Glutamatergic neuron (in vitro differentiated cells): ENCODE results near the gene ING1. TPM values are rescaled to one million over a fixed set of nuclear protein-coding genes. Genes with fewer than 3 reads are reported as not detected.
A peak's percentile ranks its signal among the peaks of the same experiment; 100 is the strongest.
"Not testable (repeated sequence)": the region's sequence is repeated elsewhere in the genome, so short reads cannot be mapped to it uniquely, and the experiment has no call there.

Source experiments
- DNase-seq: peaks from one replicate; pipeline ENCODE4 v3.0.0; 2022
- H3K27ac Mint-ChIP-seq: one replicate; pipeline ENCODE4 v1.8.0; 2020; ENCODE audit warnings: mild to moderate bottlenecking, mixed read lengths, inconsistent platforms; ENCODE audit not compliant: unreplicated experiment
- H3K27me3 Mint-ChIP-seq: one replicate; pipeline ENCODE4 v1.8.0; 2020; ENCODE audit warnings: mild to moderate bottlenecking, moderate library complexity, mixed read lengths, inconsistent platforms; ENCODE audit not compliant: unreplicated experiment
- H3K36me3 Mint-ChIP-seq: one replicate; pipeline ENCODE4 v1.8.0; 2020; ENCODE audit warnings: mild to moderate bottlenecking, mixed read lengths, inconsistent platforms; ENCODE audit not compliant: unreplicated experiment
- H3K4me1 Mint-ChIP-seq: one replicate; pipeline ENCODE4 v1.8.0; 2020; ENCODE audit warnings: mild to moderate bottlenecking, low read depth, mixed read lengths, inconsistent platforms; ENCODE audit not compliant: unreplicated experiment
- H3K4me3 Mint-ChIP-seq: one replicate; pipeline ENCODE4 v1.8.0; 2020; ENCODE audit warnings: mild to moderate bottlenecking, mixed read lengths, inconsistent platforms; ENCODE audit not compliant: unreplicated experiment
- H3K9me3 Mint-ChIP-seq: one replicate; pipeline ENCODE4 v1.8.0; 2020; ENCODE audit warnings: mild to moderate bottlenecking, moderate library complexity, mixed read lengths, inconsistent platforms; ENCODE audit not compliant: unreplicated experiment
- CTCF ChIP-seq: fragments of 200-600 bp; sonication (generic); IDR thresholded peaks from one replicate; pipeline ENCODE4 v1.5.0; 2021; ENCODE audit not compliant: partially characterized antibody, unreplicated experiment
- total RNA-seq: library from RNA; stranded (reverse); fragmentation: NEBNext Ultra II Directional; extraction: Animal tissue kit (Norgen Biotek cat#: 25700); gene quantifications from one replicate; pipeline ENCODE4 v1.2.1, GENCODE V29; 2021; ENCODE audit not compliant: unreplicated experiment

Gene ING1
- total RNA-seq, 1 donor from 2014 or later: 19.1 TPM

GRCh38 chr13:110715395-110716246, 2.1 kb downstream of the ING1 start:
- no peaks in the 10 kb centered on the region for H3K36me3 Mint-ChIP-seq
- DNase-seq: peak; percentile 97
- H3K9me3 Mint-ChIP-seq: peaks cover 20% of the 10 kb centered on the region
- H3K27me3 Mint-ChIP-seq: peaks cover 18% of the 10 kb centered on the region
- TF ChIP-seq CTCF: no peak
- H3K27ac Mint-ChIP-seq: peak overlapping the region; percentile 96
- H3K4me1 Mint-ChIP-seq: peaks cover 7% of the 10 kb centered on the region
- H3K4me3 Mint-ChIP-seq: peak overlapping the region; percentile 97

GRCh38 chr13:110716247-110716515, 2.7 kb downstream of the ING1 start:
- Mint-ChIP-seq H3K36me3 (no peaks in the 10 kb centered on the region), H3K4me1 (peaks cover 5% of the 10 kb centered on the region), H3K27me3 (peaks cover 18% of the 10 kb centered on the region), H3K27ac (peak overlapping the region; percentile 78), H3K9me3 (peaks cover 20% of the 10 kb centered on the region), H3K4me3 (peak overlapping the region; percentile 93)
- peak; percentile 57 for DNase-seq
- no peak for TF ChIP-seq CTCF

GRCh38 chr13:110719036-110719710, 5.7 kb downstream of the ING1 start:
- Mint-ChIP-seq H3K36me3 (no peaks in the 10 kb centered on the region), H3K27me3 (peaks cover 9% of the 10 kb centered on the region), H3K9me3 (peaks cover 14% of the 10 kb centered on the region), H3K4me3 (no peak overlapping the region), H3K27ac (no peak overlapping the region), H3K4me1 (peaks cover 4% of the 10 kb centered on the region)
- no peak for TF ChIP-seq CTCF
- DNase-seq: no peak

- DNase-seq: no peak
- H3K27ac Mint-ChIP-seq: no peak overlapping the region
- no peak overlapping the region for H3K4me3 Mint-ChIP-seq
- no peaks in the 10 kb centered on the region for H3K27me3 Mint-ChIP-seq
- no peak for TF ChIP-seq CTCF
- H3K4me1 Mint-ChIP-seq: no peaks in the 10 kb centered on the region
- no peaks in the 10 kb centered on the region for H3K9me3 Mint-ChIP-seq
- H3K36me3 Mint-ChIP-seq: peaks cover 4% of the 10 kb centered on the region
Observed at GRCh38 chr13:110722971-110723370, 9.5 kb downstream of the ING1 start.

GRCh38 chr13:110723598-110723997, 10.1 kb downstream of the ING1 start:
- H3K4me3 Mint-ChIP-seq: no peak overlapping the region
- no peaks in the 10 kb centered on the region for H3K4me1 Mint-ChIP-seq
- TF ChIP-seq CTCF: no peak
- peaks cover 4% of the 10 kb centered on the region for H3K36me3 Mint-ChIP-seq
- H3K27me3 Mint-ChIP-seq: no peaks in the 10 kb centered on the region
- H3K27ac Mint-ChIP-seq: no peak overlapping the region
- H3K9me3 Mint-ChIP-seq: no peaks in the 10 kb centered on the region
- no peak for DNase-seq

GRCh38 chr13:110726153-110726552, 12.7 kb downstream of the ING1 start:
- H3K27me3 Mint-ChIP-seq, H3K4me1 Mint-ChIP-seq, H3K9me3 Mint-ChIP-seq, H3K36me3 Mint-ChIP-seq, DNase-seq, H3K4me3 Mint-ChIP-seq, H3K27ac Mint-ChIP-seq: not testable (repeated sequence)
